ENCODE data around the gene MAML1. TPM values are rescaled to one million over a fixed set of nuclear protein-coding genes. Genes with fewer than 3 reads are reported as not detected.

Gene MAML1
- polyA plus RNA-seq, 1 donor from 2014 or later, result 6.8 TPM

- Histone ChIP-seq H3K27me3 (ENCODE audit: insufficient read depth, low read depth, low read length) (peaks cover 4% of the 10 kb centered on the region), H3K4me3 (ENCODE audit: low read length) (peak overlapping the region; percentile 99), H3K9me3 (ENCODE audit: low read length) (no peaks in the 10 kb centered on the region), H2AFZ (ENCODE audit: low read depth, low read length) (no peak overlapping the region), H4K20me1 (ENCODE audit: insufficient read depth) (no peaks in the 10 kb centered on the region), H3K4me2 (ENCODE audit: low read length) (peak overlapping the region; percentile 68), H3F3A (ENCODE audit: insufficient read depth, low read length, poor library complexity, severe bottlenecking) (no peaks in the 10 kb centered on the region), H3K79me2 (replicated peaks; ENCODE audit: insufficient read depth, low read length) (peaks cover 12% of the 10 kb centered on the region), H3K9ac (ENCODE audit: low read length) (peak overlapping the region; percentile 92), H3K36me3 (ENCODE audit: insufficient read depth, low read length) (no peaks in the 10 kb centered on the region), H3K27ac (ENCODE audit: low read length) (peak overlapping the region; percentile 80), H3K9me2 (ENCODE audit: insufficient read depth, low read length) (no peaks in the 10 kb centered on the region)
- TF ChIP-seq SMC3 (conservative IDR thresholded peaks at IDR 0.05; ENCODE audit: poor library complexity), result no peak
- no peak for TF ChIP-seq TAF1 (IDR thresholded peaks at IDR 0.05; ENCODE audit: low read depth)
- no peak for TF ChIP-seq EP300 (conservative IDR thresholded peaks at IDR 0.05; ENCODE audit: poor library complexity, severe bottlenecking)
- no peak for TF ChIP-seq EZH2 (IDR thresholded peaks at IDR 0.05; ENCODE audit: borderline replicate concordance, insufficient read depth, low read length, poor library complexity, severe bottlenecking)
- TF ChIP-seq CTCF (IDR thresholded peaks at IDR 0.05; ENCODE audit: poor library complexity, severe bottlenecking), result no peak
- TF ChIP-seq REST (IDR thresholded peaks at IDR 0.05; ENCODE audit: borderline replicate concordance), result no peak
- TF ChIP-seq POLR2AphosphoS5 (IDR thresholded peaks at IDR 0.05), result no peak
- TF ChIP-seq MXI1 (conservative IDR thresholded peaks at IDR 0.05; ENCODE audit: poor library complexity, severe bottlenecking), result no peak
- no peak for TF ChIP-seq RAD21 (conservative IDR thresholded peaks at IDR 0.05)
Observed at GRCh38 chr5:179820127-179820482, 87.5 kb downstream of the MAML1 start.

GRCh38 chr5:179820483-179821297, 88.1 kb downstream of the MAML1 start, which contains the start of gene SQSTM1:
SQSTM1 (plus strand) TSS chr5:179820905; CDS start chr5:179820937, 32 bp downstream.
- peaks cover 12% of the 10 kb centered on the region for H3K79me2 ChIP-seq (replicated peaks; ENCODE audit: insufficient read depth, low read length)
- H3K27me3 ChIP-seq (ENCODE audit: insufficient read depth, low read depth, low read length), result peaks cover 4% of the 10 kb centered on the region
- no peaks in the 10 kb centered on the region for H4K20me1 ChIP-seq (ENCODE audit: insufficient read depth)
- peak within 1 kb of the TSS; percentile 92 for H3K9ac ChIP-seq (ENCODE audit: low read length)
- H3K4me2 ChIP-seq (ENCODE audit: low read length), result peak within 1 kb of the TSS; percentile 75
- no peaks in the 10 kb centered on the region for H3K36me3 ChIP-seq (ENCODE audit: insufficient read depth, low read length)
- peak within 1 kb of the TSS; percentile 80 for H3K27ac ChIP-seq (ENCODE audit: low read length)
- no peak within 1 kb of the TSS for H2AFZ ChIP-seq (ENCODE audit: low read depth, low read length)
- no peaks in the 10 kb centered on the region for H3F3A ChIP-seq (ENCODE audit: insufficient read depth, low read length, poor library complexity, severe bottlenecking)
- no peaks in the 10 kb centered on the region for H3K9me2 ChIP-seq (ENCODE audit: insufficient read depth, low read length)
- H3K9me3 ChIP-seq (ENCODE audit: low read length), result no peaks in the 10 kb centered on the region
- peak; percentile 36 for TF ChIP-seq EP300 (conservative IDR thresholded peaks at IDR 0.05; ENCODE audit: poor library complexity, severe bottlenecking)
- TF ChIP-seq RAD21 (conservative IDR thresholded peaks at IDR 0.05), result peak; percentile 37
- peak; percentile 97 for TF ChIP-seq POLR2AphosphoS5 (IDR thresholded peaks at IDR 0.05)
- no peak for TF ChIP-seq SMC3 (conservative IDR thresholded peaks at IDR 0.05; ENCODE audit: poor library complexity)
- TF ChIP-seq MXI1 (conservative IDR thresholded peaks at IDR 0.05; ENCODE audit: poor library complexity, severe bottlenecking), result peak; percentile 80
- TF ChIP-seq CTCF (IDR thresholded peaks at IDR 0.05; ENCODE audit: poor library complexity, severe bottlenecking), result peak; percentile 41
- TF ChIP-seq EZH2 (IDR thresholded peaks at IDR 0.05; ENCODE audit: borderline replicate concordance, insufficient read depth, low read length, poor library complexity, severe bottlenecking), result no peak
- peak; percentile 87 for TF ChIP-seq REST (IDR thresholded peaks at IDR 0.05; ENCODE audit: borderline replicate concordance)
- peak; percentile 79 for TF ChIP-seq TAF1 (IDR thresholded peaks at IDR 0.05; ENCODE audit: low read depth)
- peak within 1 kb of the TSS; percentile 99 for H3K4me3 ChIP-seq (ENCODE audit: low read length)

All from neural cell (in vitro differentiated cells).